Stimulated activated CD4-positive, alpha-beta T cell treated with anti-CD3 and anti-CD28 coated beads, Interleukin-15, amount 100 ng/mL, for 1 hour (primary cell): ENCODE results near the gene NEGR1.

ENCODE experiments used
- DNase-seq, 2 donors: peaks; one replicate each; pipeline ENCODE4 v3.0.0-alpha.2; 2020; ENCODE audit warnings: low read depth in 1 of 2, low spot score in 1 of 2

The NEGR1 gene

DNA sequence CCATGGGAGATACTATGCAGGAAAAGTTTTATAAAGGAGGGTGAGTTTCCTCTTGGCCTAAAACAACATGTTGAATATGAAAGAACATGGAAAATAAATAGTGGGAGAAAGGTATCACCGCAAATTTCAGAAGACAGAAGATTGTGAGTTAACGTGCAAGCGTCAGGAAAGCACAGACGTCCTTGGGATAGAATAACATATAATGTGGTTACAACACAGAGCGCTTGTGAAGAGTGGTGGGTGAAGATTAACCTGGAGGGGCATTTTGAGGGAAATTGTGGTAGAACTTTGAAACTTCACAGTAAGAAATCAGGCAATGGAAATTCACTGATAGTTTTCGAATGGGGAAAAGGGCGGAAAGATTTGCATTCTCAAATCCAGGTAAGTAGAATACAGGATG, 47.3 kb downstream of the NEGR1 start:
- no peak for DNase-seq

DNA sequence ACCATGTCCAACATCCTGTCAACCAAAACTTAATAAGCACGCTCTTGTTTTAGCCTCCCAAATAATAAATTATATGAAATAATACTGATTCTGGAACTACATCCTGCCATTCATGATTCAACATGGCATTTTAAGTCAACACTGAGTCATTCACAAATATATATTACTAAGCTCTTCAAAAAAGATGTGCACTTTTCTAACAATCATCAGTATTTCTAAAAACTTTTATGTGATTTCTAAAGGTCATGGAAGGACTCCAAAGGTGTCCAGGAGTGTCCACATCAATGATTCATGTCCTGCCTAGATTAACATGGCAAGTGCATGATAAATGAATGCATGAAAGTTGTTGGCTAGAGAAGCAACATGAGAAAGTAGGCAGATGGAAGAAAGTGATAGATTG, 51.6 kb downstream of the NEGR1 start:
- no peak for DNase-seq

DNA sequence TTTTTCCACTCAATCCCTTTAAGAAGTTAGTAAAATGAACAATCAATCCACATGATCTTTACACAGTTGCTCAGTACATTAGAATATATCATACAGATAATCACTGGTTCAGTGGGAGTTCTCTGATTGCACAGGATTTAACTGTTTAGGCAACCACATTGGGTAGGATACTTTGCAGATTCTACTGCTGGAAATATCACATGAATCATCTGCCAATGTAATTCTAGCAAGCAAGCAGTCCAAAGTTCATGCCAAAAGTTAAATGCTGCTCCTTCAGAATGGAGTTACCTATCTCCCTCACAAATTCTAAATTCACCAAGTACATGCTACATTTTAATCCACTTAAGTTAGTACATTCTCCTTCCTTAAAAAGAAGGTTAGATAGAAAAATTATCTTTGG, 52.4 kb downstream of the NEGR1 start:
- DNase-seq, result no peak

GRCh38 chr1:72227667-72228066, 54.7 kb downstream of the NEGR1 start:
- DNase-seq, result no peak

- DNase-seq, result no peak
Observed at GRCh38 chr1:72224506-72224905, 57.8 kb downstream of the NEGR1 start.

GRCh38 chr1:72221811-72222210, 60.5 kb downstream of the NEGR1 start:
- DNase-seq, result no peak

DNA sequence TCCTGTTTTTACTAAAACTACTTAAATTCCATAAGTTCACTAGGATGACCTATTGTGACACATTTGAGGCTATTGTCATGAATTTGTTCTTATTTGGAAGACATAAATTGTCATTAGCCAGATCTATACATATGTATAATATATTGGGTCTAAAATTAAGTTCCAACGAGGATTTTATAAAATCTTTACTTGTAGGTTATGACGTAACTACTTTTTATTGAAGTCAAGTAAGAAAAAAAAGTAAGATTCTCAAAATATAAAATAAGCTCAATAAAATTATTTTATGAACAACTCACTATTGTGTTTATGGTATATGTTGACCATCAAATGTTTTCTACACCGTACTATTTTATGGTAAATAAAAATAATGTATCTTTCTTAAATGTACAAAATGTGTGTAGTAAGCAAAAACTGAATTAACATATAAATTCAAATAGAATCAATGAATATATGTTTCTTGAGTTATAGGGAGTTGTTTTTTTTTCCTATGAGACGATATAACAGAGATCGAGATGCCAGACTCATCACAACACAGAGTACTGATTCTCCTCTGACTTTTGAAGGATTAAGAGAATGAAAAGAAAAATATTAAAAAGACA, 64.1 kb downstream of the NEGR1 start:
- no peak for DNase-seq

DNA sequence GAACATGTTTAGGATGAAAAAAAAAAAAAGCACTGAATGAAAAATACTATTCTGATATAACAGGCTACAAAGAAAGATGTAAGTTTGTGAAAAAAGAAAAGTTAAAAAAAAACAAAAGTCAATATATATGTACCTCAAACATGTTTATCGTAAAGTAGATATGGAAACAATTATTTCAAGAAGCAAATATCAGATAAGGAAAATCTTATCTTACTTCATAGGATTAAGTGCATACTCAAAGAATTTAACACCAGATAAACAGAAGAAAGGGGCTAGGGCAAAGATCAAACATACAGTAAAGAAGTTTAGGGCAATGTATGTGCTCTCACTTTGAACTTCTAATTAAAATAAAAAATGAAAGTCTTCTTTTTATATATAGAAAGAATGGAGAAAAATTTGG, 75.3 kb downstream of the NEGR1 start:
- no peak for DNase-seq

DNA sequence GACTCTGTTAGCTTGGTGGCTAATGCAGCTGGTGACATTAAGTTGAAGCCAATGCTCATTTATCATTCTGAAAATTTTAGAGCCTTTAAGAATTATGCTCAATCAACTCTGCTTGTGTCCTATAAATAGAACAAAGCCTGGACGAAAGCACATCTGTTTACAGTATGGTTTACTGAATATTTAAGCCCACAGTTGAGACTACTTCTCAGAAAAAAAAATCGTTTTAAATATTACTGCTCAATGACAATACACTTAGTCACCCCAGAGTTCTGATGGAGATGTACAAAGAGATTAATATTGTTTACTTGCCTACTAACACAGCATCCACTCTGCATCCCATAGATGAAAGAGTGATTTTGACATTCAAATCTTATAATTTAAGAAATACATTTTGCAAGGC, 79.6 kb downstream of the NEGR1 start:
- DNase-seq, result no peak

DNA sequence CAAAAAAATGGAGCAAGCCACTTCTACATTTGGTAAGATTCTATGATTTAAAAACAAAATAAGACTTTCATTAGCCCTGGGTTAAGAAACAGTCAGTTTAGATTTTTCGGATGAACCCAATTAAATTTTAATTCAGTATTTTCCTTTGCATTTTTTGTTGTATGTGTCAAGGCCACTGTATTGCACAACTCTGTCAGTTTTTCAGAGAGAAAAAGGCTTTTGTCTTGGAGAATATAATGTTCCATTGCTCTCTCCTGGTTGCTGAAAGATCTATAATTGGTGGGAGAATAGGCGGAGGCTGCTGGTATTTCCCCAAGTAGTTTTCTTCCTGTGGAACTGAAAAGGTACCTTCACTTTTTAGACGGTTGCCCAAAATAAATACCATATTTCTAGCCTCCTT, 84.6 kb downstream of the NEGR1 start:
- DNase-seq, result no peak

DNA sequence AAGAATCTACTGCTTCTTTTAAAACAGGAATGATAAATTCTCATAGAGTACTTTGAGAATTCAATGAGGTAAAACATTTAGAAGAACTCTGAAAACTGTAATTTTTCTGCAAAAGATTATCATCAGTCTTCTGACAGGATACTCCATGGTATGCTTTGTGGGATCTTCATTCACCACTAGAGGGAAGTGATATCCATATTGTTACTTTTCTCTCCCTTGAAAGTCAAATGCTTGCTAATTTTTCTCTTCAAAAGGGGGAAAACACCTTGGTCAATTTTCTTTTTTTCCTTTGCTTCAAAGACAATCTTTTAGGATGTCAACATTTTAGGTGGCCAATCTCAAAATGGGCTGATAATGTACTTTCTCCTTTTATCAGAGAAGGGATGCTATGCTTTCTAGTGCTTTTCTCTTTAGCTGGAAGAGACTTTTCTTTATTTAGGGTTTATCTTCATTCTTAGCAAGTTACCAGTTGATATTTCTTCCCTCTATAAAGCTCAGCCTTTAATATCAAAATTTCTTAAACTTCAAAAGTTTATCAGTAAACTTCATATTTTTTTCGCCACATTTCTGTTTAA, 95.5 kb downstream of the NEGR1 start:
- DNase-seq, result no peak

DNA sequence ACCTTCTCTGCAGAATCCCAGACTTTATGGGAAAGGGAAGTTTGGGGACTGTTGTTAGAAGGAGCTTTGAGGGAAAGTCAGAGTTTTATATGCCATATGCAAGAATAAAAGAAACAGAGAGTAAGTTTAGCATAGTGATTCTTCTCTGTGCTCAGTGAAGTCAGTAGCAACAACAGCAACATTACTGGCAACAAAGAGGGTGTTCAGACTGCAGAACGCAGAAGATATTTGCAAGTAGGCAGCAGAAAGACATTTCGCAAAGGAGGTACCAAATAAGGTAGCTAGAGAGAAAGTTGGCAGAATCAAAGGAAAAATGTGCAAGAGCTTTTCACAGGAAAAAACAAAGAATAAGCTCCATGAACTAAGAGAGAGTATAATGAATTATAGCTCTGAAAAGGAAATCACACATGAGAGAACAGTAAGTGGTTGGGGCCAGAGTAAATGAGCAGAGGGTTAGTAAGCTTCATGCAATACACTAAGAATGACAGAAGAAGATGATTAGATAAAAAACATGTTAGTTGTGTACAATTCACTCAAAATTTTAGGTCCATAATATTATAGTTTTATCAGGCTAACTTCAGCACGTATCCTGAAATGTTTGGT, 98.1 kb downstream of the NEGR1 start:
- DNase-seq, result no peak

DNA sequence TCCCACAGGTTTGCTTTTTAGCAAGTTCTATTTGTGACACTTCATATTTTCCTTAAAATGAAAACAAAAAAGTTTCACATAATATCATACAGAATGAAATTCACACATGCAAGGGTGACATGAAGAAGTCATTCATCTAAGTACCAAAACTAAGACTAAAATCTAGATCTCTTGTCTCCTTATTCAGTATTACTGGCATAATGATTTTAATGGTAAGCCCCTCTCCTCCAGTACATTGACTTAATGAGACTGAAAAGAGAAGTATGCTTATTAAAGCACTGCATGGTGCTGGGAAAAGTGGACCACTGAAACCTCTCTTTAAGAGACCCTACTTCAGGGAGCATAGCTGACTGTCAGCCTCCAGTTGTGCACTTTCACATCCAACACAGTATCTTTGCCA, 99.5 kb downstream of the NEGR1 start:
- no peak for DNase-seq

DNA sequence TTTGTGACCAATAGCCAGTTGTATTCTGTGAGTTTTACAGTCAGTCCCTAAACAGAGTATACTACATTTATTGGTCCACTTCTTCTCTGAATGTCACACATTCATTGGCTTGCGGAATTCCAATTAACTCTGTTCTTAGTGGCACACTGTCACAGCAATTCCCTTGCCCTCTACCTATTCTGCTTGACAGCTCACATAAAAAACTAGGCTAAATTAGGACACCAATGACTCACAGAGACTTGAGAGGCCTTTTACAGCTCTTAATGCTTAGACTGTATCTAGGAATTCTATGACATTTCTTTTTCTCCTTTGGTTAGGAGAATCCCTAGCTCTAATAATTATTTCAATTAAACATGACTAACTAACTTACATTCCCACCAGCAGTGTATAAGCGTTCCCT, 104.1 kb downstream of the NEGR1 start:
- no peak for DNase-seq

- DNase-seq, result no peak
Observed at GRCh38 chr1:72177711-72178110, 104.6 kb downstream of the NEGR1 start.

DNA sequence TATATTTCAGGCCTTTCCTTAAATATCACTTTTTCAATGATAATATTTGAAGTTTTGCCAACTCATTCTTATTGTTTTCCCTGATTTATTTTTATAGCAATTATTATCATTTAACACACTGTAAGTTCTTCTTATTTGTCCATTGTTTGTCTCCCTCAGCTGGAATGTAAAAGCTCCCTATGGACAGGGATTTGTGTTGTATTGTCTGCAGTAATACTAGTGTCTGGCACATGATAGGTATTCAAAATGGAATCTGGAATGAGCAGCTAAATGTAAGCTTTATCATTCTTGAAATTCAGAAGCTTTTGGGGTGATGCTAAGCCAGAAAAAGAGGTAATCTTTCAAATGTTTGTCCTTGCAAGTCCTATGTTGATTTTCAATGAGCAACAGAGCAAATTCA, 112.1 kb downstream of the NEGR1 start:
- DNase-seq, result no peak

GRCh38 chr1:72166426-72166825, 115.9 kb downstream of the NEGR1 start:
- no peak for DNase-seq

DNA sequence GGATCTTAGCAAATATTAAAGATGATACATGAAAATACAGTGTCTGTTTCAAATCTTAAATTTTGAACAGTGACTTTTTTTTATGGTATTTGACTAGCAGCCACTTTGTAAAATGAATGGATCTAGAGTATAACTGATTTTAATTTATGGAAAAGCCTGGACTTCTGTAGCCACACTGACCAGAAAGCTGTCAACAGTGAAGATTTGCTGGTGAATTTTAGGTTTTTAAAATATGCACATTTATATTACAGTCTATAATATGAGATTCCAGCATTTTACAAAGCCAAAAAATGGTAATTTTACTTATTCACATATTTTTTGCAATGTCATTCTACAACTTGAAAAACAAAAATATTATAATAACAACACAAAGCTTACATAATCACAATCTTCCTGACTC, 131.8 kb downstream of the NEGR1 start:
- DNase-seq, result no peak

DNA sequence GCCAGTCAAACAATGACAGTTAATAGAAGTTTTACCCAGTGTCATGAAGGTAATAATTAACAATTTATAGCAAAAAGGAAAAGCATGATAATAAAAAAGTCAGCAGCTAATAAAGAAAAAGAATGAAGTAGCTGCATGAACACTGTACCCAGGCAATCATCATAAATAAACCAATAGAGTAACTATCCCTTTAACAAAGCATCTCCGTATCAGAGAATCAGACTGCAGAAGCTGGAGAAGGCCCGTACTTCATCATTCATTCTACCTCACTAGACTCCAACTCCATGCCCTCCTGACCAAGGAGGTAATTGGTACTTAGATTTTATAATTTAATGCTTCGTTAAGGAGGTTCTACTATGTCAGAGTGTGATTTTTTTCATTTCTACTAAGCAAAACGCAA, 140.5 kb downstream of the NEGR1 start:
- DNase-seq, result no peak

DNA sequence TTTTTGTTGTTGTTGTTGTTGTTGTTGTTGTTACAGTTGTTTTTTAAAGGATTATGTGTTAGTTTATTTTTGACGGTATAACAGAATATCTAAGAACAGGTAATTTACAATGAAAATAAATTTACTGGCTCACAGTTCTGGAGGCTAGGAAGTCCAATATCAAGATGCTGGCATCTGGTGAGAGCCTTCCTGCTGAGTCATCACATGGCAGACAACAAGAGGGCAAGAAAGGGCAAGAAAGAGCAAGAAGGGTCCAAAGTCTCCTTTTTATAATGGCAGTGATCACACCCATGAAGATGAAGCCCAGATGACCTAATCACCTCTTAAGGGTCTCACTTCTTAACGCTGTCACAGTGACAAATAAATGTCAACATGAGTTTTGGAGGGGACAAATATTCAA, 142.1 kb downstream of the NEGR1 start:
- no peak for DNase-seq

GRCh38 chr1:72137656-72138055, 144.7 kb downstream of the NEGR1 start:
- DNase-seq, result no peak

DNA sequence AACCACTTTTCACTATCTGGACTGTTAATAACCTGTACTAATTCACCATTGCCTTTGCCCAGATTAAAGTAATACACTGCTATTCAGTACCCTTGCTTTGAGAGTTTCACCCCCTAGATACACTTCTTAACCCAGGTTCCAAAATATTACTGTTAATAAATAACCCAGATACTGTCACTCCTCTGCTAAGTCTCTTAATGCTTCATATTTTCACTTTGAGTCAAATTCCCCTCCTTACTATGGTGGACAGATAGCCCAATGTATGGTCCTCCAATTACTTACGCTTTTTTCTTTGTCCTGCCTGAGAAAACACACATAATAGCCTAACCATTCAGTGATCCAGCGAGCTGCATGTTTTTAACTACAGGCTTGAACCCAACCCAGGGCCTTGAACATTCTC, 152.5 kb downstream of the NEGR1 start:
- no peak for DNase-seq
